A673 (cell line): ENCODE measurements around the gene ISY1.

ENCODE experiments used
- CTCF ChIP-seq: fragments of 300-800, 200-600 bp; sonication (generic); conservative IDR thresholded peaks from 2 replicates; pipeline ENCODE4 v1.5.1; 2017; ENCODE audit warnings: low read depth, mild to moderate bottlenecking, antibody characterized with exemption, low read length, moderate library complexity, mixed read lengths
- EZH2 ChIP-seq: fragments of 200-600 bp; sonication (generic); IDR thresholded peaks from 2 replicates; pipeline ENCODE4 v1.6.1; 2017; ENCODE audit warnings: borderline replicate concordance, low read depth, mild to moderate bottlenecking, mixed read lengths, antibody characterized with exemption, low read length; ENCODE audit not compliant: poor library complexity, severe bottlenecking

DNA sequence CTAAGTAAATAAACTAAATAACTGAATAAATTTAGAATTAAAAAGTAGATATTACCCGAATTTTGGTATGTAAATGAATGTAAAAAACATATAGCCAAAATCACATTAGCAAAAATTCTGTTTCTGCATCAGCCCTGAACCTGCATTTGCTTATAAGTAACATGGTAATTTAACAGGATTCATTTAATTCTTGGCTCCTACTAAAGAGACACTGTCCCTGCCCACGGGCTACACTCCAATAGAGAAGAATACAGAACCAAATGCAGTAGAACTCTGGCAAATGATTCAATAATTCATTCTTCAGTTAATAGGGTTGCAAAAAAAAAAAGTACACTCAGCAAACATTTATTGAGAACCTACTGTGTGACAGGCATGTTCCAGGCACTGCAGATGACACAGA is 43.6 kb upstream of the ISY1 start:
- TF ChIP-seq CTCF (no peak), EZH2 (no peak)
